Suprapubic skin (tissue), 4 donors: ENCODE measurements around the gene BTBD1. TPM values are rescaled to one million over a fixed set of nuclear protein-coding genes. Genes with fewer than 3 reads are reported as not detected.
"Not testable (repeated sequence)": the region's sequence is repeated elsewhere in the genome, so short reads cannot be mapped to it uniquely, and the experiment has no call there.

ENCODE experiments used
- DNase-seq, 2 donors: peaks; one replicate each; pipeline ENCODE4 v3.0.0-alpha.2; 2019; ENCODE audit warnings: low spot score in 2 of 2
- H3K27ac ChIP-seq: fragments of 200-600 bp; sonication (generic); one replicate; pipeline ENCODE4 v1.5.1; 2019
- H3K27me3 ChIP-seq: fragments of 200-600 bp; sonication (generic); one replicate; pipeline ENCODE4 v1.5.1; 2019
- H3K36me3 ChIP-seq: fragments of 200-600 bp; sonication (generic); one replicate; pipeline ENCODE4 v1.5.1; 2019
- H3K4me1 ChIP-seq: fragments of 200-600 bp; sonication (generic); one replicate; pipeline ENCODE4 v1.5.1; 2019
- H3K4me3 ChIP-seq: fragments of 200-600 bp; sonication (generic); one replicate; pipeline ENCODE4 v1.5.1; 2019; ENCODE audit warnings: mild to moderate bottlenecking
- H3K9me3 ChIP-seq: fragments of 200-600 bp; sonication (generic); one replicate; pipeline ENCODE4 v1.5.1; 2019
- EP300 ChIP-seq: sonication (generic); formaldehyde crosslinking; IDR thresholded peaks from one replicate; pipeline ENCODE4 v1.6.1; 2017; ENCODE audit warnings: antibody characterized with exemption
- POLR2A ChIP-seq, 2 donors: fragments of 450-650 bp; IDR thresholded peaks; one replicate each; pipeline ENCODE4 v1.6.1; 2017; ENCODE audit warnings: antibody characterized with exemption in 2 of 2, mild to moderate bottlenecking in 2 of 2, moderate library complexity in 2 of 2
- POLR2AphosphoS5 ChIP-seq, 3 donors: sonication (generic); formaldehyde crosslinking; IDR thresholded peaks; one replicate each; pipeline ENCODE4 v1.6.1; 2017; ENCODE audit warnings: antibody characterized with exemption in 3 of 3
- WGBS: methylation state at CpG from one replicate; pipeline ENCODE4 v1.1.5; 2018; 5-methylcytosine and 5-hydroxymethylcytosine counted together
- total RNA-seq, 4 donors: library from RNA; depleted of rRNA; stranded (reverse); fragments of >200 nt; gene quantifications; one replicate each; pipeline ENCODE4 v1.1.0, GENCODE V29; 2016
- TF ChIP-seq, protein P1 (sequence below), 2 donors: fragments of 200-600 bp in 1 of 2; fragments of 450-650 bp in 1 of 2; sonication (generic) in 1 of 2; IDR thresholded peaks; one replicate each; pipeline ENCODE4 v1.5.1; 2016 to 2019; ENCODE audit warnings: antibody characterized with exemption in 2 of 2, mild to moderate bottlenecking in 1 of 2, moderate library complexity in 1 of 2

BTBD1 gene
- total RNA-seq, 4 donors from 2014 or later: 43.9 to 54.3 (median 50.0) TPM

DNA sequence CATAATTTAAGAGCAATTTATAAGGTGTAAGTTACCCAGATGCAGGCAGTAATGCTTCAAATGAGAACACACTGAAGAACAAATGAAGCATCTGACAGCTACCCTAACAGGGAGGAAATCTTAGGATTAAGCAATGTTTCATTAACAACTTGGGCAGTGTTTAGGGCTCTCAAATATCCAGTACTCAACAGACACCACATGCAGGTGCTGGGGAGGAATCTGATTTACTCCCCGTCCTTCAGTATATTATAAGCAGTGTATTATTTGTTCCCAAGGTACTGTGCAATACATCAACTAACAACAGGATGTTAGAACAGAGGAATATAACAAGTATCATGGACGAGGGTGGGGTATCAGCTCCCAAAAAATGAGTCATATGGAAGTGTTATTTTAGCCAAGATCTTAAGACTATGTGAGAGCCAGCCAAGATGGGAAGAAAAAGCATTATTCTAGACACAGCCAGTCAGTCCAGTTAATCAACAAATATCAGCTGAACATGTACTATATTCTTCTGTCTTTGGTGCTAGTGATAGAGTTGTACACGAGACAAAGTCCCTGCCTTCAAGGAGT, 20.4 kb downstream of the BTBD1 start:
- TF ChIP-seq, protein P1, sequence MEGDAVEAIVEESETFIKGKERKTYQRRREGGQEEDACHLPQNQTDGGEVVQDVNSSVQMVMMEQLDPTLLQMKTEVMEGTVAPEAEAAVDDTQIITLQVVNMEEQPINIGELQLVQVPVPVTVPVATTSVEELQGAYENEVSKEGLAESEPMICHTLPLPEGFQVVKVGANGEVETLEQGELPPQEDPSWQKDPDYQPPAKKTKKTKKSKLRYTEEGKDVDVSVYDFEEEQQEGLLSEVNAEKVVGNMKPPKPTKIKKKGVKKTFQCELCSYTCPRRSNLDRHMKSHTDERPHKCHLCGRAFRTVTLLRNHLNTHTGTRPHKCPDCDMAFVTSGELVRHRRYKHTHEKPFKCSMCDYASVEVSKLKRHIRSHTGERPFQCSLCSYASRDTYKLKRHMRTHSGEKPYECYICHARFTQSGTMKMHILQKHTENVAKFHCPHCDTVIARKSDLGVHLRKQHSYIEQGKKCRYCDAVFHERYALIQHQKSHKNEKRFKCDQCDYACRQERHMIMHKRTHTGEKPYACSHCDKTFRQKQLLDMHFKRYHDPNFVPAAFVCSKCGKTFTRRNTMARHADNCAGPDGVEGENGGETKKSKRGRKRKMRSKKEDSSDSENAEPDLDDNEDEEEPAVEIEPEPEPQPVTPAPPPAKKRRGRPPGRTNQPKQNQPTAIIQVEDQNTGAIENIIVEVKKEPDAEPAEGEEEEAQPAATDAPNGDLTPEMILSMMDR (IDR thresholded peaks at IDR 0.05): no peak
- TF ChIP-seq POLR2A (IDR thresholded peaks at IDR 0.05): no peak
- no peak for TF ChIP-seq POLR2AphosphoS5 (IDR thresholded peaks at IDR 0.05)
- no peak for TF ChIP-seq EP300
- WGBS: 33% methylated on average over 3 of the region's 3 CpGs
- Histone ChIP-seq H3K4me3 (no peak overlapping the region), H3K27me3 (no peaks in the 10 kb centered on the region), H3K27ac (peak overlapping the region; percentile 43), H3K9me3 (no peaks in the 10 kb centered on the region), H3K36me3 (peaks cover 43% of the 10 kb centered on the region), H3K4me1 (peaks cover 16% of the 10 kb centered on the region)
- no peak for DNase-seq

DNA sequence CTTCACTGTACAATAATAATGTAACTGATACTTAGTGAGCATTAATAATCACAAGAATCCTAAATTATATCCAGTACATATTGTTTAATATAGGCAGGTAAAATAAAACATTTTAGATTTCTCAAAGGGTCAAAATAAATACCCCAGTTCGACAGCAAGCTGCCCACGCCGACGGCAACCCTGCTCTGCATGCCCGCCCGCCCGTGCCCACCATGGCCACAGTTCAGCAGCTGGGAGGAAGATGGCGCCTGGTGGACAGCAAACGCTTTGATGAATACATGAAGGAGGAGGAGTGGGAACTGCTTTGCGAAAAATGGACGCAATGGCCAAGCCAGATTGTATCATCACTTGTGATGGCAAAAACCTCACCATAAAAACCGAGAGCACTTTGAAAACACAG, 22.9 kb downstream of the BTBD1 start:
- DNase-seq: no peak
- no peak for TF ChIP-seq POLR2A (IDR thresholded peaks at IDR 0.05)
- TF ChIP-seq, protein P1 (IDR thresholded peaks at IDR 0.05): no peak
- Histone ChIP-seq H3K27ac (no peak overlapping the region), H3K36me3 (peaks cover 58% of the 10 kb centered on the region), H3K4me3 (no peak overlapping the region), H3K9me3 (no peaks in the 10 kb centered on the region), H3K27me3 (no peaks in the 10 kb centered on the region), H3K4me1 (peaks cover 16% of the 10 kb centered on the region)
- 95% methylated on average over 12 of the region's 12 CpGs for WGBS

DNA sequence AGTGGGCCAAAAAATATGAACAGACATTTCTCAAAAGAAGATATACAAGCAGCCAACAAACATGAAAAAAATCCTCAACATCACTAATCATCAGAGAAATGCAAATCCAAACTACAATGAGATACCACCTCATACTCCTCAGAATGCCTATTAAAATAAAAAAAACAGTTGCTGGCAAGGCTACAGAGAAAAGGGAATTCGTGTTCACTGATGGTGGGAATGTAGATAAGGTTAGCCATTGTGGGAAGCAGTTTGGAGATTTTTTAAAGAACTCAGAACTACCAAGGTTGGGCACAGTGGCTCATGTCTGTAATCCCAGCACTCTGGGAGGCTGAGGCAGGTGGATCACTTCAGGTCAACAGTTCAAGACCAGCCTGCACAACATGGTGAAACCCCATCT, 27.8 kb downstream of the BTBD1 start:
- Histone ChIP-seq H3K27me3 (no peaks in the 10 kb centered on the region), H3K27ac (no peak overlapping the region), H3K4me1 (no peaks in the 10 kb centered on the region), H3K4me3 (no peak overlapping the region), H3K9me3 (no peaks in the 10 kb centered on the region), H3K36me3 (peaks cover 42% of the 10 kb centered on the region)
- no peak for DNase-seq
- TF ChIP-seq, protein P1 (IDR thresholded peaks at IDR 0.05): no peak
- no peak for TF ChIP-seq POLR2AphosphoS5 (IDR thresholded peaks at IDR 0.05)
- TF ChIP-seq EP300: no peak
- TF ChIP-seq POLR2A (IDR thresholded peaks at IDR 0.05): no peak
- 25% methylated on average over 1 of the region's 1 CpG for WGBS

GRCh38 chr15:83036253-83036652, 30.8 kb downstream of the BTBD1 start:
- H3K4me1 ChIP-seq: no peaks in the 10 kb centered on the region
- WGBS: 92% methylated on average over 6 of the region's 6 CpGs
- H3K4me3 ChIP-seq: no peak overlapping the region
- H3K9me3 ChIP-seq: no peaks in the 10 kb centered on the region
- peaks cover 31% of the 10 kb centered on the region for H3K36me3 ChIP-seq
- no peak overlapping the region for H3K27ac ChIP-seq
- TF ChIP-seq POLR2AphosphoS5 (IDR thresholded peaks at IDR 0.05) (no peak), POLR2A (IDR thresholded peaks at IDR 0.05) (no peak), EP300 (no peak)
- TF ChIP-seq, protein P1 (IDR thresholded peaks at IDR 0.05): no peak
- DNase-seq: no peak
- no peaks in the 10 kb centered on the region for H3K27me3 ChIP-seq

GRCh38 chr15:83031234-83031633, 35.8 kb downstream of the BTBD1 start:
- not testable (repeated sequence) for H3K27ac ChIP-seq, H3K9me3 ChIP-seq, H3K4me3 ChIP-seq, H3K4me1 ChIP-seq, H3K27me3 ChIP-seq, DNase-seq
- 97% methylated on average over 6 of the region's 6 CpGs for WGBS
- peaks cover 24% of the 10 kb centered on the region for H3K36me3 ChIP-seq

- DNase-seq: no peak
- Histone ChIP-seq H3K4me1 (no peaks in the 10 kb centered on the region), H3K4me3 (no peak overlapping the region), H3K9me3 (no peaks in the 10 kb centered on the region), H3K36me3 (peaks cover 23% of the 10 kb centered on the region), H3K27ac (no peak overlapping the region), H3K27me3 (no peaks in the 10 kb centered on the region)
- 89% methylated on average over 8 of the region's 8 CpGs for WGBS
- TF ChIP-seq, protein P1 (IDR thresholded peaks at IDR 0.05): no peak
- TF ChIP-seq POLR2A (IDR thresholded peaks at IDR 0.05) (no peak), EP300 (no peak), POLR2AphosphoS5 (IDR thresholded peaks at IDR 0.05) (no peak)
Observed at GRCh38 chr15:83030021-83030420, 37.0 kb downstream of the BTBD1 start.
